GDM1 (cell line): Measurements from ENCODE around the gene SUPT7L.

Experiments
- DNase-seq: peaks from one replicate; lab custom pipeline; 2025; lab: John Stamatoyannopoulos, UW

Gene SUPT7L, protein sequence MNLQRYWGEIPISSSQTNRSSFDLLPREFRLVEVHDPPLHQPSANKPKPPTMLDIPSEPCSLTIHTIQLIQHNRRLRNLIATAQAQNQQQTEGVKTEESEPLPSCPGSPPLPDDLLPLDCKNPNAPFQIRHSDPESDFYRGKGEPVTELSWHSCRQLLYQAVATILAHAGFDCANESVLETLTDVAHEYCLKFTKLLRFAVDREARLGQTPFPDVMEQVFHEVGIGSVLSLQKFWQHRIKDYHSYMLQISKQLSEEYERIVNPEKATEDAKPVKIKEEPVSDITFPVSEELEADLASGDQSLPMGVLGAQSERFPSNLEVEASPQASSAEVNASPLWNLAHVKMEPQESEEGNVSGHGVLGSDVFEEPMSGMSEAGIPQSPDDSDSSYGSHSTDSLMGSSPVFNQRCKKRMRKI

DNA sequence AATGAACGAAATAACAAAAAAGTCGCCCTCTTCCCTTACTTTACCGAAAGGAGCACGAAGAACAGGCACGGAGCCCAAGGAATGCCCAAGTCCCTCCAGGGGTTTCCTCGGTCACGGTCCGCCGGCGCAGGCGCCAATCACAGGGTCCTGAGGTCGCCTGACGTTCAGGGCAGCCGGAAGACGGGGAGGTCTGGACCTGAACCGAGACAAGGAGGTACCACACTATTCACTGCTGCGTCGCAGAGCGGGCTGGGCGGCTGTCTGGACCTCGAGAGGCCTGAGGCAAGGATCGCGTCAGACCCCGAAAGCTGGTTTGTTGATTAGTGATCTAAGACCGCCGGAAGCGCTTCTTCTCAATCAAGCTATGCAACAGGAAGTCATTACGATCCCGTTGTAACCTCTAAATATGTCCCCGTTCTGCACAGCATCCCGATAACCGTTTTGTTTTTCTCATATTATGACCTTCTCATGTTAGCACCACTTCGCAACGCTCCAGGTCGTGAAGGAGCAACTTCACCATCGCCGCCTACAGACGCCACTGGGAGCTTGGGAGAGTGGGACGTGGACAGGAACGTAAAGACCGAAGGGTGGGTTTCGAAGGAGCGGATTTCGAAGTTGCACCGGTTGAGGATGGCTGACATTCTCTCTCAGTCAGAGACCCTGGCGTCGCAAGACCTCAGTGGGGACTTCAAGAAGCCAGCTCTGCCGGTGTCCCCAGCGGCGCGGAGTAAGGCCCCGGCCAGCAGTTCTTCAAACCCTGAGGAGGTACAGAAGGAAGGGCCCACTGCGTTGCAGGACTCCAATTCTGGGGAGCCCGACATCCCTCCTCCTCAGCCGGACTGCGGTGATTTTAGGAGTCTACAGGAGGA lies at the start of gene SUPT7L, which contains the start of gene SLC4A1AP:
SUPT7L (minus strand) TSS at position 330 of the 869 bp plus-strand sequence. CDS start 1,422 bp downstream, outside the sequence.
SLC4A1AP (plus strand) TSS at position 605 of the 869 bp plus-strand sequence; CDS start at position 631, 26 bp downstream.
- DNase-seq = peak; percentile 66

DNA sequence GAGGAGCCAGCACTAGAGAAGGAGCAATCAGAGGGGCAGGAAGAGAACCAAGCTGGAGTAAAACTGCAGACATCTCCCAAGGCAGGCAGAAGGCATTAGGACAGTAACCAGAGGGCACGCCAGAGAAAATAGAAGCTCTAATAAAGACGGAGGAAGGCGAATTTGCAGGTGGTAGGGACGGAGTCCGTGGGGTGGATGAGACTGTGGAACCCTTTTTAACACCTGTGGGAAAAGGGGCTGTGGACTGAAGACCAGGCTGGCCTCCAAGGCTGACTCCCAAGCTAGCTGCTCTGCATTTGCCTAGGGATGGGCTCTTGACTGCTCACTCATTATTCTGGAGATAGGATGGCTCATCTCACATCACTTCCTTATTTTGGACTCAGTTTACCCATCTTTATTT lies 49.8 kb upstream of the SUPT7L start:
- no peak for DNase-seq

DNA sequence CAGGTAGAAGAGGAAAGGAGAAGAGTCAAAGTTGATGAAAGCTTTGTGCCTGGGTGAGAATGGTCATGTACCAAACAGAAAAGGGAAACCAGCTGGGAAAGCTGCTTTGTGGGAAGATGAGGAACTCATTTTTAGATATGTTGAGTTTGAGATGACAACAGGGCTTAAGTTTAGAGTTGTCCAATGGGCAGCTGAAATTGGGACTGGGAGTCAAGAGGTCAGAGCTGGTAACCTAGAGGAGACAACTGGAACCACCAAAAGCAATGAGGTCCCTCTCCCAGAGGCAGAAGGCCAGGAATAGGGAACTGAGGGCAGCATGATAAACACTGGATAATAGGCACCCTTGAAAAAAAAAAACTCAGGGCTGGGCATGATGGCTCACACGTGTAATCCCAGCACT lies 49.1 kb upstream of the SUPT7L start:
- DNase-seq = no peak

DNA sequence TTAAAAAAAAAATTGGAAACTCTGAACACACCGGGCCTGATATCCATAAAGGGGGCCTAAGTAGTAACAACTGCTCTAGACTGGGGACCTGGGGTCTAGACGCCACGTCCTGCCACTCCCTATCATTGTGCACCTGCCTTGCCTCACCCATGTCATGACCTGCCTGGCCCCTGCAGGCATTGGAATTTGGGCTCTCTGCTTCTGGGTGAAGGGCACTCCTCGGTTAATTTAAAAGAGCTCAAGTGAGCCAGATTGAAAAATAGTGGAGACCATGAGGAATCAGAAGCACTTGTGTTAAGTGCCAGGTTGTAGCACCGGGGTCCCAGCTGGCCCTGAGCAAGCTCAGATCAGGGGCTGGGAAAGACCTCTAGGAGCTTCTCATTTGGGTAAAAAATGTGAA lies 48.4 kb upstream of the SUPT7L start:
- no peak for DNase-seq

DNA sequence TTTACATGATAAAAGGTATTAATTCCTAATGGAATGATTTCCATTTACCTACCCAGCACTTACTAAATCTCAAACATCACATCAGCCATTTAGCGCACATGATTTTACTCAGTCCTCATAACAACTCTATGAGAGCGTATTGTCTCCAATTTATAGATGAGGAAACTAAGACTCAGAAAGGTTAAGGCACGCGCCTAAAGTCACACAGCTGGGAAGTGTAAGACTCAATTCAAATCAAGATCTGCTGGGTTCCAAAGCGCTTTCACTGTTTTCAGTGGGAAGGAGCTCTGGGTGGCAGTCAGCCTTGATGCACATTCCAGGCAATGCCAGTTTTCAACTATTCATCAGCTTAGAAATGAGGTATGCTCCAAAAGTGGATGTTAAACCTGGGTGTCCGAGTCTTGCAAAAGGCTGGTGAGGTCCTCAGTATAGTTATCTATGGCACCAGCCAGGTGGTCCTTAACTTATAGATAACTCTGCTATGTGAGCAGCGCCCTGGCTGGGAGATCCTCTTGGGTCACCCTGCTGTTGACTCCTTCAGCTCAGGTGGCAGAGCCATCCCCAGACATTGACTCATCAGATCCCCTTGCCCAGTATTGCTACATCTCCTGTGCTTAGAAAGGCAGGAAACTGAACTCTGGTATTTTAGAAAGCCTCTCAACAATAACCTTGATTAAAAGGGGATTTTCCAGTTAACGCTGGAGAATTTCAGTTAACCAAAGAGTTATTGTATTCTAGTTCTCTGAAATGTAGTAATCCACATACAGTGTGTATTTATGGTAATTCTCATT lies 47.4 kb upstream of the SUPT7L start:
- no peak for DNase-seq

DNA sequence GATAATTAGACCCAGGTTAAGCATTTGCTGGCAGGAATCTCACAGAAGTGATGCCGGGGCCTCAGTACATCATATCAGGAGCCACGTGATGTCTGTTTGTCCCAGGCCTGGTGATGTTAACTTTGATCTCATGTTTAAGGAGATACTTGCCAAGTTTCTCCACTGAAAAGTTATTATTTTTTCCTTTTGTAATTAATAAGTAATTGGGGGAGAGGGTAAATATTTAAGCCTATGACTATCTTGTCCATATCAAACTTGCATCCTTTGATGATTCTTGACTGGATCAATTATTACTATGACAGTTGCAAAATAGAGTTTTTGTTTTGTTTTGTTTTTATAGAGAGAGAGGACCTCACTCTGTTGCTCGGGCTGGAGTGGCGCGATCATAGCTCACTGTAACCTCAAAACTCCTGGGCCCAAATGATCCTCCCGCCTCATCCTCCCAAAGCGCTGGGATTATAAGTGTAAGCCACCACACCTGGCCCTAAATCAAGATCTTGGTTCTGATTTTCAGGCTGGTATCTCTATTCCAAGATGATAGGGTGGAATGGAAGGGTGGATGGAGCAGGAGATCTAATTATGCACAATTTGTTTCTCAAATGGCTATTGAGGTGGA lies 46.7 kb upstream of the SUPT7L start:
- DNase-seq = no peak

DNA sequence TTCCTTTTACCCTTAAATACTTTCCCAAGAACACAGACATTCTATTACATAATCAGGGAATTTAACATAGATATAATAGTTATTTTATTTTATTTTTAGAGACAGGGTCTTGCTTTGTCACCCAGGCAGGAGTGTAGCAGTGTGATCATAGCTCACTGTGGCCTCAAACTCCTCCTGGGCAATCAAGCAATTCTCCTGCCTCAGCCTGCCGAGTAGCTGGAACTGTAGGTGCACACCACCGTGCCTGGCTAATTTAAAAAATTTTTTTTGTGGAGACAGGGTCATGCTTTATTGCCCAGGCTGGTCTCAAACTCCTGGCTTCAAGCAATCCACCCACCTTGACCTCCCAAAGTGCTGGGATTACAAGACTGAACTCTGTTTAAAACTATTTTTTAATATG lies 45.9 kb upstream of the SUPT7L start:
- no peak for DNase-seq

DNA sequence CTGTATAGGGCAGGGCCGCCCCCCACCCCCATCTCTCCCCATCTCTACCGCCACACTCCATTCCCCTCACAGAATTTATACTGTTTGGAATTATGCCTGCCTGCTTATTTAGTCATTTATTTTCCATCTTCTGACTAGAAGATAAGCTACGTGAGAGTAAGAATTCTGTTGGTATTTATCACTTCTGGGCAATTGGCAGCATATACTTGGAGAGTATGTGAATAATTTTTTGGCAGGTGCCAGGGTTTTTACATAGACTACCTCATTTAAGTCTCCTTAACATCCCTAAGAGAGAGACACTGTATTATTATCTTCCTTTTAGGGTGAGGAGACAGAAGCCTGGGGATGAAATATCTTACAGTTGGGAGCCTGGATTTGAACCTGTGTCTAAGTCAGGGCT lies 45.3 kb upstream of the SUPT7L start:
- DNase-seq = no peak

DNA sequence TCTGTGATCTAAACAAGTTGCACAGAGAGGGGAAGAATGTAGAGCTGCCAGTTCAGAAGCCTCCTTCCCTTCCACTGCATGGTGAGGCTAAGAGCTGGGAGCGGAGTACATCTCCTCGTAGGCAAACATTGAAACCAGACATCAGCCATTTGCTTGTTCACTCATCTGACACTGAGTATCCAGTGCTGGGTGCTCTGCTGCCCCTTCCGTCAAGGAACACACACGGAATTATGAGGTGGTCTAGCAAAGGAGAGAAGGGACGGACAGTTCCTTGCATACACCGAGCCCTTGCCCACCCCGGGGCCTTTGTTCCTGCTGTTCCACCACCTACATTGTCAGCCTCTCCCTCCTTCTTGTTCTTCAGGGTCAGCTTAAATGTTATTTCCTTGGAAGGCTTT lies 44.8 kb upstream of the SUPT7L start:
- no peak for DNase-seq

DNA sequence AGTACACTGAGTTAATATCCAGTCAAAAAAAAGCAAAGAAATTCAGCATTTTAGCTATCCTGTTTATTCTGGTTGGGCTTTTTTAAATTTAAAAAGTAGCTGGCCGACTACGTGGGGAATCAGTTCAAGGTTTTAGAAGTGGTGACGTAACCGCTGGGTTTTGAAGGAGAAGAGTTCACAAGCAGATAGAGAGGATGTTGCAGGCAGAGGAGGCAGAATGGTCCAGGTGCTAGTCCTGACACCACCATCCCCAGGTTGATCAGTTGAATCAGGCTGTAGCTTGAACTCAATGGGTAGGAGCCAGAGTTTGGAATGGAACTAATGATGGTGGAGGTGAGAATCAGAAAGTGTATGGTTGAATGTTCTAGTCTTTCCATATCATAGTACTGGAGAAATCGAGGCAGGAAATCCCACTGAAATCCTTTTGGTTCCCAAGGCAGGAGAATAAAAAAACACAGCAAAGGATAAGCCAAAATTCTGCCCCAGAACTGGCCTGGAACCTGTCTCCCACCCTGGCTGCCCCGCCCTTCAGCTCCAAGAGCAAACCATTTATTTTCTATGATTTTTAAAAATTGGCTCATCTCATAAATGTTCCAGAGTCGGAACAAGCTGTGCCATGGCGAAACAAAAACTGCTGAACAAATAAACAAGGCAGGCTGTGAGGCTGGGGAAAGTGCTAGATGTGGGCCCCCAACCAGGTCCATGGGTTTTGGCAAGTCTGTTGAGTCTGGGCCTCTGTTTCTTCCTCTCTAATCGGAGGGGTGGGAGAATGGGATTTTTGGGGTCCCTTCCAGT lies 44.2 kb upstream of the SUPT7L start:
- no peak for DNase-seq

DNA sequence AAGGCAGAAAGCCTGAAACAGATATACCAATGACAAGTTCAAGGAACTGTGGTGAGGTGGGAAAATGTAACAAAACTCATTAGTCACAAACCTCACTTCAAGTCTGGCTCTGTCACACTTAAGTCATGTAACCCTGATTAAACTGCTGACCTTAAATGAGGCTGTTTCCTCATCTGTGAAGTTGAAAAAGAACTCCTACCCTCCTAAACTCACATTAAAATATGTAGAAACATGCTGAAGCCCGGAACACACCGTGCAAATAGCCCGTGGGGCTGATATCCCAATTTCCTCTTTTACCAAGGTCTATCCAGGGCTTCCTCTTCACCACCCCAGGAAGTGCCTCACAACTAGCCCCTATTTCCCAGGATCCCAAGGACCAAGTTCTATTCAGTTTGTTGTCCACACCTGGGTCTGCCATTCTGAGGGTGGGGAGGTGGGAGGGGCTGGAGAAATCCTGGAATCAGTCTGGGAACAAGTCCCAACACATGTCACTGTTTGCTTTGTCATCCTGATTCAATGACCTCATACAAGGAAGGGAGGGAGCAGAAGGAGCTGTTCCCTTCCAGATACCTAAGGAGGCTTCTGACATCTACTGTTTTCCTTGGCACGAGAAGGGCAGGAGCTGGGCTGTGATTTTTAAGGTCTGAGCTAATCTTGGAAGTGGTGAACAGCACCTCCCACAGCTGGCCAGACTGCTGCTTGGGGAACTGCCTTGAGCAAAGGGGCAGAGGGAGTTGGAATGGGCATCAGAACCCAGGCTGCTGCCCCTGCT lies 42.6 kb upstream of the SUPT7L start:
- DNase-seq = no peak

DNA sequence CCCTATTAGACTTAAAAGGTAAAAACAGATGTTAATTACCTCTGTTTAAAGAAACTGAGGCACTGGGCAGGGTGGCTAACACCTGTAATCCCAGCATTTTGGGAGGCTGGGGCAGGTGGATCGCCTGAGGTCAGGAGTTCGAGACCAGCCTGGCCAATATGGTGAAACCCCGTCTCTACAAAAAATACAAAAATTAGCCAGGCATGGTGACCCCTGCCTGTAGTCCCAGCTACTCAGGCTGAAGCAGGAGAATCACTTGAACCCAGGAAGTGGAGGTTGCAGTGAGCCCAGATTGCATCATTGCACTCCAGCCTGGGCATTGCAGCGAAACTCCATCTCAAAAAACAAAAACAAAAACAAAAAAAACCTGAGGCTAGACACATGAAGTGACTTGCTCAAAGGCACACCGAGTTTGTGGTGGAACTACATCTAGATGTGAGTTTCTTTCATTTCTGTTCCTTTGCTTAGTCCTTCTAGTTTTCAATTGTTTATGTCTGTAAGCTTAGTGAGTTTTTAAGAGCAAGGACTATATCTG lies 41.0 kb upstream of the SUPT7L start:
- DNase-seq = no peak

DNA sequence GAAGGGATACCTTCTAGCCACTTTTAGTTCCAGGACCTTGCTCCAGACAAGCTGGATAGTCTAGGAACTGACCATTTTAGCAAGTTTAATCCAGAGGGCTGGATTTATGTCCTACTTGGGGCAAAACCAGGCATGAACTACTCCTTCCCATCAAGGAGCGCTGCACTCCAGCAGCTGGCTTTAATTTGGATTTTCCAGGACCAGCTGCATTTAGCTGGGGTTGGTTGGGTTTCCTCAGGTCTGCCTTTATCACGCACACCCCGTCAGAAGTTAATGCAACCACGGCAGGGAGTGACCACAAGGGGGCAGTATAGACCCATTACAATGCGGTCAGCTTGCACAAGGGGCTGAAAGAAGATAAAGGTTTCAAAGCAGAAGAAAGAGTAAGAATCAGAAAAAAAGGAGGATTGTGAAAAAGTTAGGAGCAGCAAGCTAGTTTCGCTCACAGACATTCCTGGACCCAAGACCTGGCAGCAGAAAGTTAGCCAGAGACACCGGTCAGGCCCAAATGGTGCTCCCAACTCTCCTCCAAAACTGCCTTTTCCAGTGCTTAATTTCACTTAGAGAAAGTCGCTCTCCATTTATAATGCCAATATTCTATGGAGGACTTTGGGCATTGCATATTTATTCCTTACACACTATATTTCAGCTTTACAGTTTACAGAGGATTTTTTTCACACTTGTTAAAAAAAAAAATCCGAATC lies 40.4 kb upstream of the SUPT7L start:
- DNase-seq = peak; percentile 59

DNA sequence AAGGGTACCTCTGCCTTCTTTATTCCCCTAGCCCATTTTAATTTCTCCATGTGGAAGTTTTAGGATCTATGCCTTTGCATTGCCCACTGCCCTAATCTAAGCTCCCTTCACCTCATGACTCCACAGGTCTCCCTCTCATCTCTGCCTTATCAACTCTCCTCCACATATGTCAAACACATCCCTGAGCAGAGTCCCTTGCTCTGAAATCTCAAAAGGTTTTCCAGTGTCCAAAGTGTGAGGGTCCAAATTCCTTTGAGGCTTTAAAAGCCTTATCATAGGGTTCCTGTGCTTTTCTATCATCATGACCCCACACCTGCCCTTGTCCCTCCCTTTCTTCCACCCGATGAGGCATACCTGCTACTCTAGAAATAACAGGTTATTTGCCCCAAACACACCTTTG lies 38.9 kb upstream of the SUPT7L start:
- DNase-seq = no peak

DNA sequence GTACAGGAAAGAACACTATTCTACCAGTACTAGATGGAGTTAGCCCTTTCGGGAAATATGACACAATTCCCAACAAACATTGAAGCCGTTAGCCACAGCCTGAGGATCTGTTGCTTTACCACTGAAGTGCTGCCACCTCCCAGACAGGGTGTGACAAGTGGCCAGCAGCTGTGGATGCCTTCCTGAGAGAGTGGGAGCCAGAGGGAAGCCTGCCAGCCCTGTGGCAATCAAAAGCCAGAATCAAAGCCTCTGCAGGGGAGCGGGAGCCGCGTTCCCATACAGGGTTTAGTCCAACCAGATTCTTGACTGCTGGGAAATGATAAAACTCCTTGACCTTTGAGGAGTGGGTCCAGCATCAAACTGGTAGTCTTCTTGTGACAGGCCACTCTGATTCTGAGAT lies 38.3 kb upstream of the SUPT7L start:
- no peak for DNase-seq

DNA sequence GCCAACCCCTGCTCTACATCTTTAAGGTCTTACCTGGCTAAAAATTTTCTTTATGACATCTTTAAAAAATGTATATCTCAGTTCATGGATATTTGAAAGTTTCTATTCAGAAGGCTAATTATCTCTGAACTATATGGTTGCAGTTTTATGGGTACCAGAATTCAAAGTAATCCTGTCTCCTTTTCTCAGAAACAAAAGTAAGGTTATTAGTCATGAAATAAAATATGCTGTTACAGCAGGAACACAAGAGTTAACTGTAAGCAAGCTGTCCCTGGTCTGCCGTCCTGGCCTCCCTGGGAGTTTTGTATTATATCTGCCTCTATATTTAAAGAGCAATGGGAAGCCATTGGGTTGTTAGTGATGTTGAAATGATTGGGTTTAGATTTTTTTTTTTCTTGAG lies 34.2 kb upstream of the SUPT7L start:
- DNase-seq = no peak

DNA sequence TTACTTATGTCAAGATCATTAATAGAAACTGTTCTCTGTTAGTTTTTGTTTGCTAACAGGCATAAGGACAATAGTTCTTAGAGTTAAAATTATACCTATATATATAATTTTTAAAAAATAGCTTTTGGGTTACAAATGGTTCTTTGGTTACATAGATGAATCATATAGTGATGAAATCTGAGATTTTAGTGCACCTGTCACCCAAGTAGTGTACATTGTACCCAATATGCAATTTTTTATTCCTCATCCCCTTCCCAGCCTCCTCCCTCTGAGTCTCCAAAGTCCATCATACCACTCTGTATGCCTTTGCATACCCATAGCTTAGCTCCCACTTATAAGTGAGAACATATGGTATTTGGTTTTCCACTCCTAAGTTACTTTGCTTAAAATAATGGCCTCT lies 26.6 kb upstream of the SUPT7L start:
- DNase-seq = no peak

DNA sequence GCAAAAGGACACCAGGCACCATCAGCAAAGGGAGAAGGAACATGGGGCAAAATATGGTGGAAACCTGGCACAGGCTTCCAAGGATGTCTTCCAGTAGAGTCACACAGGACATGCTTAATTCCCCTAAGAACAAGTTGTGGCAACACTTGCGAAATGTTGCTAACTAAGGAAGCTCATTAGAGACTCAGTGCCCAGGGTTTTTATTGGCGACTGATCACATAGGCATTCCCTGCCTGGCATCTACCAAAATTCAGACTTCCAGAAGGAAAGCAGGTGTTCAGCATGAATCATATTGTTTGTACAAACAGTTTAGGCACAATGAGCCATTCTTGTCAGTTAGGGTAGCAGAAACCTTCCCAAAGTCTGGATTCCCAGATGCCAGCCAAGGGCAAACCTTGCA lies 26.0 kb upstream of the SUPT7L start:
- no peak for DNase-seq

DNA sequence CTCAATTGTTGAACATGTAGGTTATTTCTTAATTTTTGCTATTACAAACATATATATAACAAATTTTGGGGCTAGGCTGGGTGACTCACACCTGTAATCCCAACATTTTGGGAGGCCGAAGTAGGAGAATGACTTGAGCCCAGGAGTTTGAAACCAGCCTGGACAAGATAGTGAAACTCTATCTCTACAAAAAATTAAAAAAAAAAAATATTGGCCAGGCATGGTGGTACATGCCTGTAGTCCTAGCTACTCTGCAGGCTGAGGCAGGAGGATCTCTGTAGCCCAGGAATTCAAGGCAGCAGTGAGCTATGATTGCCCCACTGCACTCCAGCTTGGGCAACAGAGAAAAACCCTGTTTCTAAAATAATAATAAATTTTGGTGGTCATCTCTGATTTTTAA lies 23.8 kb upstream of the SUPT7L start:
- DNase-seq = no peak
